H1 (cell line): ENCODE measurements around the gene CHD6. TPM values are rescaled to one million over a fixed set of nuclear protein-coding genes. Genes with fewer than 3 reads are reported as not detected.

ENCODE experiments used
- CTCF ChIA-PET: fragments of 300-600 bp; sonication (Branson Sonifier 250); formaldehyde crosslinking; loops from one replicate; lab custom pipeline; 2021; ENCODE audit not compliant: partially characterized antibody; lab: Charles Lee
- POLR2A ChIA-PET: fragments of 300-600 bp; sonication (Branson Sonifier 250); formaldehyde crosslinking; loops from one replicate; lab custom pipeline; 2021; ENCODE audit warnings: inconsistent platforms; ENCODE audit not compliant: partially characterized antibody; lab: Charles Lee
- DNase-seq, 2 experiments: peaks; one replicate each; pipeline versions ENCODE4 v3.0.0 to v3.0.0-alpha.2; 2010 to 2022; ENCODE audit warnings: low spot score in 2 of 2, low read depth in 1 of 2, mixed read lengths in 1 of 2
- FAIRE-seq: peaks from 2 replicates; lab custom pipeline; 2011; peaks lifted over from hg19 to GRCh38; lab: Jason Lieb, UNC
- H2AFZ ChIP-seq: 2 replicates; pipeline ENCODE4 v1.8.1; 2012; ENCODE audit warnings: low read length, inconsistent platforms
- H2AK5ac ChIP-seq: 2 replicates; pipeline ENCODE4 v1.6.1; 2013; ENCODE audit warnings: low read depth, low read length
- H2BK120ac ChIP-seq: replicated peaks from 2 replicates; pipeline ENCODE3; 2013; ENCODE audit warnings: low read depth, low read length, inconsistent platforms
- H2BK12ac ChIP-seq: 2 replicates; pipeline ENCODE4 v1.6.1; 2013; ENCODE audit warnings: low read depth, low read length
- H2BK15ac ChIP-seq: 2 replicates; pipeline ENCODE4 v1.6.1; 2013; ENCODE audit warnings: low read length
- H2BK20ac ChIP-seq: 2 replicates; pipeline ENCODE4 v1.6.1; 2013; ENCODE audit warnings: low read length
- H2BK5ac ChIP-seq: 2 replicates; pipeline ENCODE4 v1.6.1; 2013; ENCODE audit warnings: low read depth, low read length
- H3K14ac ChIP-seq: 2 replicates; pipeline ENCODE4 v1.6.1; 2013; ENCODE audit warnings: inconsistent platforms; ENCODE audit not compliant: insufficient read length
- H3K18ac ChIP-seq: 2 replicates; pipeline ENCODE4 v1.6.1; 2013; ENCODE audit warnings: low read length; ENCODE audit errors: extremely low read depth
- H3K23ac ChIP-seq: 2 replicates; pipeline ENCODE4 v1.6.1; 2013; ENCODE audit warnings: inconsistent platforms; ENCODE audit not compliant: insufficient read length
- H3K23me2 ChIP-seq: 2 replicates; pipeline ENCODE4 v1.6.1; 2013; ENCODE audit warnings: low read depth, low read length
- H3K27ac ChIP-seq: 2 replicates; pipeline ENCODE4 v1.6.1; 2011; ENCODE audit warnings: low read depth, low read length, inconsistent platforms
- H3K27me3 ChIP-seq, 4 experiments: replicated peaks in 1 of 4; 1 replicate in 1 of 4; 2 replicates in 3 of 4; pipeline versions ENCODE4 v1.6.1 to v1.8.1; 2011 to 2013; ENCODE audit warnings: low read length in 3 of 4, mild to moderate bottlenecking in 3 of 4, inconsistent platforms in 2 of 4, mixed read lengths in 2 of 4, moderate library complexity in 1 of 4; ENCODE audit not compliant: control insufficient read depth in 3 of 4, insufficient read depth in 3 of 4; ENCODE audit errors: extremely low read depth in 1 of 4
- H3K36me3 ChIP-seq, 4 experiments: 2 replicates each; pipeline versions ENCODE4 v1.6.1 to v1.8.1; 2011 to 2013; ENCODE audit warnings: mild to moderate bottlenecking in 4 of 4, low read length in 3 of 4, moderate library complexity in 2 of 4, control low read depth in 1 of 4, inconsistent platforms in 1 of 4; ENCODE audit not compliant: insufficient read depth in 4 of 4, control insufficient read depth in 2 of 4
- H3K4ac ChIP-seq: replicated peaks from 2 replicates; pipeline ENCODE3; 2013; ENCODE audit warnings: low read length, low read depth, mixed read lengths, inconsistent platforms; ENCODE audit not compliant: insufficient read length
- H3K4me1 ChIP-seq, 4 experiments: replicated peaks in 1 of 4; 1 replicate in 1 of 4; 2 replicates in 3 of 4; pipeline versions ENCODE4 v1.6.1 to v1.8.1; 2011 to 2013; ENCODE audit warnings: low read length in 3 of 4, inconsistent platforms in 2 of 4, mixed read lengths in 1 of 4; ENCODE audit not compliant: insufficient read depth in 4 of 4, control insufficient read depth in 3 of 4
- H3K4me2 ChIP-seq, 2 experiments: 2 replicates each; pipeline versions ENCODE4 v1.6.1 to v1.8.1; 2011 to 2013; ENCODE audit warnings: low read depth in 2 of 2, low read length in 2 of 2, control low read depth in 1 of 2, inconsistent platforms in 1 of 2, mild to moderate bottlenecking in 1 of 2; ENCODE audit not compliant: insufficient read depth in 1 of 2
- H3K4me3 ChIP-seq, 4 experiments: fragments of 200-600, 300-600 bp in 1 of 4; sonication (generic), shearing (Covaris generic), sonication (Bioruptor Twin) in 1 of 4; 2 replicates each; pipeline versions ENCODE4 v1.5.1 to v1.8.1; 2011 to 2016; ENCODE audit warnings: low read length in 4 of 4, low read depth in 3 of 4, control low read depth in 2 of 4, inconsistent platforms in 2 of 4, mild to moderate bottlenecking in 2 of 4, mixed read lengths in 1 of 4, moderate library complexity in 1 of 4; ENCODE audit not compliant: insufficient read depth in 2 of 4; ENCODE audit errors: extremely low read depth in 1 of 4
- H3K56ac ChIP-seq: replicated peaks from 2 replicates; pipeline ENCODE3; 2013; ENCODE audit warnings: low read depth, mild to moderate bottlenecking, mixed read lengths, low read length, inconsistent platforms; ENCODE audit not compliant: insufficient read length
- H3K79me1 ChIP-seq: 2 replicates; pipeline ENCODE4 v1.6.1; 2013; ENCODE audit warnings: low read depth, low read length, control low read depth
- H3K79me2 ChIP-seq, 2 experiments: 2 replicates each; pipeline versions ENCODE4 v1.6.1 to v1.8.1; 2012 to 2013; ENCODE audit warnings: low read length in 2 of 2, mild to moderate bottlenecking in 2 of 2, inconsistent platforms in 1 of 2; ENCODE audit not compliant: insufficient read depth in 2 of 2, control insufficient read depth in 1 of 2
- H3K9ac ChIP-seq, 4 experiments: replicated peaks in 1 of 4; 1 replicate in 1 of 4; 2 replicates in 3 of 4; pipeline versions ENCODE4 v1.6.1 to v1.8.1; 2011 to 2013; ENCODE audit warnings: low read depth in 3 of 4, low read length in 3 of 4, control low read depth in 2 of 4, mild to moderate bottlenecking in 2 of 4, moderate library complexity in 2 of 4, inconsistent platforms in 1 of 4; ENCODE audit errors: extremely low read depth in 1 of 4
- H3K9me3 ChIP-seq, 2 experiments: 2 replicates each; pipeline versions ENCODE4 v1.6.1 to v1.8.1; 2012 to 2013; ENCODE audit warnings: mild to moderate bottlenecking in 2 of 2, moderate library complexity in 2 of 2, control low read depth in 1 of 2, inconsistent platforms in 1 of 2, low read depth in 1 of 2, low read length in 1 of 2, mixed read lengths in 1 of 2; ENCODE audit not compliant: insufficient read depth in 2 of 2
- H4K20me1 ChIP-seq, 2 experiments: replicated peaks in 1 of 2; 2 replicates each; pipeline versions ENCODE3 to v1.8.1; 2011 to 2013; ENCODE audit warnings: inconsistent platforms in 2 of 2, low read length in 2 of 2, mild to moderate bottlenecking in 1 of 2; ENCODE audit not compliant: insufficient read depth in 2 of 2, control insufficient read depth in 1 of 2
- H4K5ac ChIP-seq: 2 replicates; pipeline ENCODE4 v1.6.1; 2013; ENCODE audit warnings: low read length, low read depth, mixed read lengths, inconsistent platforms; ENCODE audit not compliant: insufficient read length
- H4K8ac ChIP-seq: 2 replicates; pipeline ENCODE4 v1.8.0; 2013; ENCODE audit warnings: mild to moderate bottlenecking, moderate library complexity, low read length, inconsistent platforms; ENCODE audit not compliant: insufficient read depth; ENCODE audit errors: extremely low read depth
- H4K91ac ChIP-seq: replicated peaks from 2 replicates; pipeline ENCODE3; 2013; ENCODE audit warnings: low read length, mixed read lengths, inconsistent platforms; ENCODE audit not compliant: insufficient read length
- CBX5 ChIP-seq: fragments of 300-800, 300-1000 bp; sonication (generic); IDR thresholded peaks from 2 replicates; pipeline ENCODE4 v1.7.1; 2016; ENCODE audit warnings: antibody characterized with exemption, low read length, low read depth
- CEBPB ChIP-seq: IDR thresholded peaks from 2 replicates; pipeline ENCODE4 v1.6.1; 2012; ENCODE audit warnings: low read depth, low read length
- CTCF ChIP-seq, 3 experiments: IDR thresholded peaks; 1 replicate in 2 of 3; 2 replicates in 1 of 3; pipeline versions ENCODE4 v1.5.1 to v1.6.1; 2011; ENCODE audit warnings: low read length in 3 of 3, mild to moderate bottlenecking in 3 of 3, inconsistent platforms in 2 of 3, low read depth in 1 of 3, moderate library complexity in 1 of 3; ENCODE audit not compliant: insufficient read depth in 1 of 3; ENCODE audit errors: control extremely low read depth in 1 of 3
- JUN ChIP-seq: IDR thresholded peaks from 2 replicates; pipeline ENCODE4 v1.6.1; 2011; ENCODE audit warnings: low read depth, mild to moderate bottlenecking, improper control_type of control experiment, low read length
- KDM1A ChIP-seq: fragments of 200-600, 300-600 bp; sonication (generic); IDR thresholded peaks from 2 replicates; pipeline ENCODE4 v1.7.1; 2016; ENCODE audit warnings: mild to moderate bottlenecking, low read length, borderline replicate concordance
- RNF2 ChIP-seq: fragments of 200-900, 300-1000 bp; sonication (generic); IDR thresholded peaks from 2 replicates; pipeline ENCODE4 v1.7.1; 2016; ENCODE audit warnings: borderline replicate concordance, low read depth, mild to moderate bottlenecking, antibody characterized with exemption, low read length; ENCODE audit not compliant: poor library complexity, severe bottlenecking; ENCODE audit errors: missing control alignments
- RXRA ChIP-seq: IDR thresholded peaks from 2 replicates; pipeline ENCODE4 v1.6.1; 2011; ENCODE audit warnings: low read depth, mild to moderate bottlenecking, low read length, moderate library complexity; ENCODE audit not compliant: insufficient read depth
- SIX5 ChIP-seq: IDR thresholded peaks from 2 replicates; pipeline ENCODE4 v1.6.1; 2011; ENCODE audit warnings: mild to moderate bottlenecking, low read depth, low read length
- WGBS, 2 experiments: shearing (Covaris generic) in 1 of 2; methylation state at CpG; one replicate each; pipeline versions ENCODE4 v1.1.6 to v1.1.7; 2013 to 2015; ENCODE audit warnings: low lambda C conversion rate in 2 of 2, mixed read lengths in 2 of 2, inconsistent platforms in 1 of 2, low coverage in 1 of 2, missing lambda C conversion rate in 1 of 2; ENCODE audit not compliant: insufficient replicate concordance in 2 of 2, insufficient coverage in 1 of 2, insufficient read length in 1 of 2; ENCODE audit errors: extremely low coverage in 1 of 2, missing lambda C conversion rate in 1 of 2; 5-methylcytosine and 5-hydroxymethylcytosine counted together
- polyA plus RNA-seq, 7 experiments: library from polyadenylated mRNA; depleted of rRNA in 3 of 7; stranded (reverse) in 5 of 7; unstranded in 2 of 7; fragments of >200 nt in 5 of 7; fragments of 200-250 nt in 2 of 7; gene quantifications; 1 replicate in 5 of 7; 2 replicates in 1 of 7; 4 replicates in 1 of 7; pipeline versions ENCODE4 v1.2.1 to v1.2.3, GENCODE V29; 2011 to 2013; ENCODE audit warnings: missing spikeins in 2 of 7, mixed read lengths in 2 of 7
- total RNA-seq: library from RNA; stranded (reverse); fragmentation: NEBNext Ultra II Directional; extraction: Animal tissue kit (Norgen Biotek cat#: 25700); gene quantifications from 2 replicates; pipeline ENCODE4 v1.2.1, GENCODE V29; 2021
- TF ChIP-seq, protein P1 (sequence below): IDR thresholded peaks from 2 replicates; pipeline ENCODE4 v1.6.1; 2012; ENCODE audit warnings: low read length, inconsistent platforms

The CHD6 gene
- total and polyA plus RNA-seq, 2 of the 8 experiments (the other 6 are each of a cell fraction or from before 2014, with no cell fraction given), result 11.1 to 62.9 TPM

GRCh38 chr20:41547221-41547620 lies 71.0 kb downstream of the CHD6 start:
- CTCF ChIA-PET, result no interaction called here
- peaks cover 0 to 3% of the 10 kb centered on the region in 2 experiments for H4K20me1 ChIP-seq
- DNase-seq (no peak), FAIRE-seq (no peak)
- 87% methylated on average over 8 of the region's 8 CpGs; no CpG with 5 or more reads in 1 of the 2 experiments for WGBS, 2 experiments
- no peak overlapping the region for H4K91ac ChIP-seq
- POLR2A ChIA-PET, result interaction anchor here (1.4 kb wide), 1 partner anchor 71 kb away, joined by 5 read pairs; the partner anchor contains the start of gene CHD6
- no peak overlapping the region for H2BK120ac ChIP-seq
- no peak overlapping the region for H3K27ac ChIP-seq
- H3K9ac ChIP-seq, result no peak overlapping the region
- no peak overlapping the region for H3K14ac ChIP-seq
- no peak overlapping the region; a peak in 1 of 4 replicates for H3K4me2 ChIP-seq
- no peak overlapping the region for H3K4ac ChIP-seq
- H2BK20ac ChIP-seq, result no peak overlapping the region
- H2BK5ac ChIP-seq, result no peak overlapping the region
- no peak overlapping the region for H4K8ac ChIP-seq
- H2BK15ac ChIP-seq, result no peak overlapping the region
- H3K4me3 ChIP-seq, result no peak overlapping the region
- H3K79me2 ChIP-seq, result peaks cover 7 to 78% of the 10 kb centered on the region in 2 experiments; a peak in 3 of 4 replicates
- H2AFZ ChIP-seq, result no peak overlapping the region
- no peak overlapping the region for H2AK5ac ChIP-seq
- no peak overlapping the region for H4K5ac ChIP-seq
- peaks cover 0 to 5% (median 1%) of the 10 kb centered on the region in 4 experiments; a peak in 2 of 7 replicates for H3K4me1 ChIP-seq
- H3K36me3 ChIP-seq, result peaks cover 0 to 6% (median 4%) of the 10 kb centered on the region in 4 experiments; a peak in 3 of 8 replicates
- no peak overlapping the region for H3K23ac ChIP-seq
- H3K23me2 ChIP-seq, result peaks cover 2% of the 10 kb centered on the region; the same call in 1 of the 2 replicates
- no peak overlapping the region for H2BK12ac ChIP-seq
- H3K27me3 ChIP-seq, result no peaks in the 10 kb centered on the region
- H3K79me1 ChIP-seq, result peaks cover 3% of the 10 kb centered on the region; the same call in 1 of the 2 replicates
- no peaks in the 10 kb centered on the region for H3K9me3 ChIP-seq
- no peak overlapping the region for H3K18ac ChIP-seq
- H3K56ac ChIP-seq, result no peak overlapping the region
- no peak for TF ChIP-seq SIX5
- no peak for TF ChIP-seq CEBPB
- TF ChIP-seq CBX5, result no peak
- no peak for TF ChIP-seq RNF2
- no peak for TF ChIP-seq RXRA
- TF ChIP-seq JUN, result no peak
- no peak for TF ChIP-seq CTCF (IDR thresholded peaks at IDR 0.05; ENCODE audit: control extremely low read depth in 1 of 3, insufficient read depth in 1 of 3, low read depth in 1 of 3, low read length in 3 of 3)
- TF ChIP-seq, protein P1, sequence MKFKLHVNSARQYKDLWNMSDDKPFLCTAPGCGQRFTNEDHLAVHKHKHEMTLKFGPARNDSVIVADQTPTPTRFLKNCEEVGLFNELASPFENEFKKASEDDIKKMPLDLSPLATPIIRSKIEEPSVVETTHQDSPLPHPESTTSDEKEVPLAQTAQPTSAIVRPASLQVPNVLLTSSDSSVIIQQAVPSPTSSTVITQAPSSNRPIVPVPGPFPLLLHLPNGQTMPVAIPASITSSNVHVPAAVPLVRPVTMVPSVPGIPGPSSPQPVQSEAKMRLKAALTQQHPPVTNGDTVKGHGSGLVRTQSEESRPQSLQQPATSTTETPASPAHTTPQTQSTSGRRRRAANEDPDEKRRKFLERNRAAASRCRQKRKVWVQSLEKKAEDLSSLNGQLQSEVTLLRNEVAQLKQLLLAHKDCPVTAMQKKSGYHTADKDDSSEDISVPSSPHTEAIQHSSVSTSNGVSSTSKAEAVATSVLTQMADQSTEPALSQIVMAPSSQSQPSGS, result no peak
- no peak for TF ChIP-seq KDM1A
